IMR-90 (cell line): ENCODE data around the gene PHLDB1. TPM values are rescaled to one million over a fixed set of nuclear protein-coding genes. Genes with fewer than 3 reads are reported as not detected.

Source experiments
- ATAC-seq: fragments of 200-7000 bp; cut with Tn5 transposase; 2 replicates; pipeline ENCODE4 v1.9.1; 2020; ENCODE audit warnings: low read depth, mild to moderate bottlenecking, moderate library complexity
- BruUV-seq: library from RNA; stranded (reverse); fragments of 400-500 nt; replicated peaks from 2 replicates; lab custom pipeline; 2021; lab: Mats Ljungman, UMichigan
- CTCF ChIA-PET: fragments of 300-600 bp; formaldehyde crosslinking; extraction: SDS; loops from one replicate; lab custom pipeline; 2021; ENCODE audit warnings: antibody characterized with exemption; lab: Yijun Ruan, JAX
- POLR2A ChIA-PET: fragments of 300-600 bp; sonication (Branson Sonifier 250); formaldehyde crosslinking; loops from one replicate; lab custom pipeline; 2022; ENCODE audit warnings: antibody characterized with exemption; ENCODE audit not compliant: unreplicated experiment; lab: Charles Lee
- DNase-seq: peaks from one replicate; pipeline ENCODE4 v3.0.0; 2013
- H2AFZ ChIP-seq: replicated peaks from 2 replicates; pipeline ENCODE3; 2013; ENCODE audit warnings: low read length, mild to moderate bottlenecking; ENCODE audit not compliant: poor library complexity
- H2AK5ac ChIP-seq: 2 replicates; pipeline ENCODE4 v1.6.1; 2013; ENCODE audit warnings: low read depth, low read length, inconsistent platforms
- H2AK9ac ChIP-seq: replicated peaks from 2 replicates; pipeline ENCODE3; 2013; ENCODE audit warnings: mild to moderate bottlenecking, low read depth, low read length, moderate library complexity; ENCODE audit not compliant: poor library complexity
- H2BK120ac ChIP-seq: 2 replicates; pipeline ENCODE4 v1.6.1; 2013; ENCODE audit warnings: low read depth, low read length, inconsistent platforms
- H2BK15ac ChIP-seq: 3 replicates; pipeline ENCODE4 v1.6.1; 2013; ENCODE audit warnings: low read depth, low read length, inconsistent platforms
- H2BK20ac ChIP-seq: 2 replicates; pipeline ENCODE4 v1.6.1; 2013; ENCODE audit warnings: low read depth, mild to moderate bottlenecking, inconsistent platforms, low read length, moderate library complexity
- H2BK5ac ChIP-seq: 2 replicates; pipeline ENCODE4 v1.6.1; 2013; ENCODE audit warnings: mild to moderate bottlenecking, low read depth, low read length, inconsistent platforms; ENCODE audit not compliant: poor library complexity, severe bottlenecking
- H3K14ac ChIP-seq: replicated peaks from 2 replicates; pipeline ENCODE4 v1.6.1; 2013; ENCODE audit warnings: low read depth, low read length, inconsistent platforms
- H3K18ac ChIP-seq: 2 replicates; pipeline ENCODE4 v1.6.1; 2013; ENCODE audit warnings: low read depth, low read length, control low read depth
- H3K23ac ChIP-seq: 2 replicates; pipeline ENCODE4 v1.6.1; 2013; ENCODE audit warnings: low read depth, low read length, inconsistent platforms
- H3K27ac ChIP-seq: 2 replicates; pipeline ENCODE4 v1.5.1; 2013; ENCODE audit warnings: mild to moderate bottlenecking, control low read depth, low read length; ENCODE audit not compliant: insufficient read depth
- H3K27me3 ChIP-seq: 2 replicates; pipeline ENCODE4 v1.6.1; 2013; ENCODE audit warnings: low read length; ENCODE audit not compliant: control insufficient read depth, insufficient read depth
- H3K36me3 ChIP-seq: 2 replicates; pipeline ENCODE4 v1.6.1; 2013; ENCODE audit warnings: low read length, mixed read lengths; ENCODE audit not compliant: control insufficient read depth, insufficient read depth
- H3K4ac ChIP-seq: 2 replicates; pipeline ENCODE4 v1.6.1; 2013; ENCODE audit warnings: low read depth, low read length, inconsistent platforms
- H3K4me1 ChIP-seq: 2 replicates; pipeline ENCODE4 v1.6.1; 2013; ENCODE audit warnings: low read length, mixed read lengths; ENCODE audit not compliant: control insufficient read depth, insufficient read depth
- H3K4me2 ChIP-seq: 2 replicates; pipeline ENCODE4 v1.6.1; 2013; ENCODE audit warnings: low read depth, mild to moderate bottlenecking, control low read depth, low read length, moderate library complexity
- H3K4me3 ChIP-seq: 2 replicates; pipeline ENCODE4 v1.5.1; 2013; ENCODE audit warnings: low read depth, mild to moderate bottlenecking, control low read depth, low read length, moderate library complexity; ENCODE audit not compliant: insufficient read depth
- H3K56ac ChIP-seq: 2 replicates; pipeline ENCODE4 v1.6.1; 2013; ENCODE audit warnings: low read length, inconsistent platforms; ENCODE audit not compliant: insufficient read depth; ENCODE audit errors: extremely low read depth
- H3K79me1 ChIP-seq, 2 experiments: 2 replicates each; pipeline ENCODE4 v1.6.1; 2013; ENCODE audit warnings: low read length in 2 of 2, inconsistent platforms in 1 of 2, low read depth in 1 of 2
- H3K9ac ChIP-seq: 2 replicates; pipeline ENCODE4 v1.6.1; 2013; ENCODE audit warnings: low read depth, low read length, control low read depth
- H3K9me1 ChIP-seq: 2 replicates; pipeline ENCODE4 v1.6.1; 2013; ENCODE audit warnings: low read length, inconsistent platforms; ENCODE audit not compliant: insufficient read depth
- H3K9me3 ChIP-seq: 2 replicates; pipeline ENCODE4 v1.6.1; 2013; ENCODE audit warnings: low read length; ENCODE audit not compliant: control insufficient read depth, insufficient read depth
- H4K20me1 ChIP-seq: 2 replicates; pipeline ENCODE4 v1.6.1; 2013; ENCODE audit warnings: low read length, inconsistent platforms; ENCODE audit not compliant: insufficient read depth
- H4K5ac ChIP-seq: 2 replicates; pipeline ENCODE4 v1.6.1; 2013; ENCODE audit warnings: mild to moderate bottlenecking, low read depth, low read length, control low read depth
- H4K8ac ChIP-seq, 2 experiments: 2 replicates each; pipeline ENCODE4 v1.6.1; 2013; ENCODE audit warnings: low read depth in 2 of 2, low read length in 2 of 2, control low read depth in 1 of 2, inconsistent platforms in 1 of 2
- H4K91ac ChIP-seq: 2 replicates; pipeline ENCODE4 v1.6.1; 2013; ENCODE audit warnings: low read depth, low read length, inconsistent platforms; ENCODE audit not compliant: insufficient read depth
- CEBPB ChIP-seq: IDR thresholded peaks from 2 replicates; pipeline ENCODE4 v1.6.1; 2012; ENCODE audit warnings: low read depth, low read length, improper control_type of control experiment
- WGBS, 2 experiments: methylation state at CpG; one replicate each; pipeline versions ENCODE4 v1.1.5 to v1.1.7; 2013; ENCODE audit warnings: missing lambda C conversion rate in 2 of 2; ENCODE audit not compliant: insufficient read length in 1 of 2; ENCODE audit errors: extremely low coverage in 2 of 2; 5-methylcytosine and 5-hydroxymethylcytosine counted together
- dilution Hi-C: fragments of 300-500 bp; cut with HindIII; formaldehyde crosslinking; loops from one replicate; pipeline ENCODE4 v1.14.3; 2018; ENCODE audit warnings: low sequenced_read_pairs; ENCODE audit not compliant: unreplicated experiment
- in situ Hi-C: fragments of 300-500 bp; cut with MboI; formaldehyde crosslinking; loops from 3 replicates; pipeline ENCODE4 v1.14.3; 2019; ENCODE audit warnings: low sequenced_read_pairs, inconsistent platforms, mixed read lengths
- intact Hi-C: fragments of 100-400 bp; cut with micrococcal nuclease; formaldehyde crosslinking; loops from 2 replicates; pipeline ENCODE4 v1.10.0; 2022
- polyA plus RNA-seq, 3 experiments: library from polyadenylated mRNA; depleted of rRNA; stranded (reverse); fragments of >200 nt; gene quantifications; 2 replicates each; pipeline ENCODE4 v1.2.3, GENCODE V29; 2012; ENCODE audit warnings: low replicate concordance in 1 of 3
- total RNA-seq: library from RNA; depleted of rRNA; stranded (reverse); fragments of >200 nt; gene quantifications from 2 replicates; pipeline ENCODE4 v1.2.3, GENCODE V29; 2012

PHLDB1 gene
- total and polyA plus RNA-seq, 2 of the 4 experiments (the other 2 are of a cell fraction): 40.0 to 90.4 TPM

DNA sequence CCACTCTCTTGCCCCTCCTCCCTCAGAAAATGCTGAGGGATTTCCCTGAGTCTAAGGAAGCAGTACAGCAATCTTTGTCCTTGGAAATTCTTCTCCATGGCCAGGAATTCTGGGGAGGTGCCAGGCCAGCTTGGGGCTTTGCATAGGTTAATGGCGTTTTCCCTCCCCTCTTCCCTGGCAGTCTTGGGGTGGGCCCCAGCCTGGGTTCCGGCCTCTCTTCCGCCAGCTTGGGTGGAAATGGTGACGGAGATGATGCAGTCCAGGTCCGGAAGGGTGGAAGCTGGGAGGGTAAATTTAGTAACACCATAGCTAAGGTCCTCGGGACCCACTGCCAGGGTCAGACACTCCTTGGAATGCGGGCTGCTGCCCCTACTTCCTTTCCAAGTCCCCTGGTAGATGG, 5.0 kb downstream of the PHLDB1 start:
- no TSS peak for BruUV-seq
- peaks cover 29% of the 10 kb centered on the region for H3K4me1 ChIP-seq
- DNase-seq: peak; percentile 23
- peak overlapping the region; percentile 12; the same call in 1 of the 3 replicates for H2BK15ac ChIP-seq
- H3K79me1 ChIP-seq: peaks cover 26 to 60% of the 10 kb centered on the region in 2 experiments; a peak in 3 of 4 replicates
- no peak for ATAC-seq
- H3K36me3 ChIP-seq: peaks cover 35% of the 10 kb centered on the region
- H3K4me2 ChIP-seq: peak overlapping the region; percentile 53
- H3K18ac ChIP-seq: peak overlapping the region; percentile 62
- peak overlapping the region; percentile 97 for H2AK9ac ChIP-seq
- H2AK5ac ChIP-seq: peak overlapping the region; percentile 92
- dilution Hi-C loops: no loop called here
- H4K91ac ChIP-seq: peak overlapping the region; percentile 90
- H3K9me1 ChIP-seq: peaks cover 35% of the 10 kb centered on the region
- intact Hi-C loops: no loop called here
- WGBS, 2 experiments: no CpG with 5 or more reads among the region's 7 CpGs
- H4K20me1 ChIP-seq: peaks cover 10% of the 10 kb centered on the region
- peak overlapping the region; percentile 95 for H3K14ac ChIP-seq
- POLR2A ChIA-PET: no interaction called here
- no peak overlapping the region for H3K56ac ChIP-seq
- peak overlapping the region; percentile 94 for H3K4ac ChIP-seq
- no peaks in the 10 kb centered on the region for H3K9me3 ChIP-seq
- no peak for TF ChIP-seq CEBPB
- H2BK20ac ChIP-seq: peak overlapping the region; percentile 71
- in situ Hi-C loops: no loop called here
- H4K5ac ChIP-seq: peak overlapping the region; percentile 79
- CTCF ChIA-PET: interaction anchor here (0.7 to 1.2 kb wide), 3 partner anchors 9 to 36 kb away, joined by 4 to 9 read pairs (median 5); no protein-coding TSS in a partner anchor
- H4K8ac ChIP-seq: peak overlapping the region; percentile 13 to 86; a peak in 3 of 4 replicates
- H3K27me3 ChIP-seq: no peaks in the 10 kb centered on the region
- peak overlapping the region; percentile 83 for H2BK120ac ChIP-seq
- peak overlapping the region; percentile 82 for H2BK5ac ChIP-seq
- peak overlapping the region; percentile 54 for H2AFZ ChIP-seq
- H3K9ac ChIP-seq: peak overlapping the region; percentile 57
- peak overlapping the region; percentile 60 for H3K27ac ChIP-seq
- H3K23ac ChIP-seq: peak overlapping the region; percentile 87
- H3K4me3 ChIP-seq: no peak overlapping the region
